A673 (cell line): ENCODE results near the gene INSR. TPM values are rescaled to one million over a fixed set of nuclear protein-coding genes. Genes with fewer than 3 reads are reported as not detected.

Source experiments
- BruUV-seq: library from RNA; stranded (reverse); fragments of 400-500 nt; replicated peaks from 2 replicates; lab custom pipeline; 2021; lab: Mats Ljungman, UMichigan
- CTCF ChIA-PET: fragments of 300-600 bp; sonication (Branson Sonifier 250); formaldehyde crosslinking; loops from one replicate; lab custom pipeline; 2022; ENCODE audit warnings: antibody characterized with exemption; lab: Charles Lee
- POLR2A ChIA-PET: fragments of 300-600 bp; sonication (Branson Sonifier 250); formaldehyde crosslinking; loops from one replicate; lab custom pipeline; 2022; ENCODE audit warnings: antibody characterized with exemption; ENCODE audit not compliant: low non-redundant PET; lab: Charles Lee
- DNase-seq: peaks from one replicate; pipeline ENCODE4 v3.0.0-alpha.2; 2015; ENCODE audit warnings: low spot score
- H3K27ac ChIP-seq: fragments of 200-600 bp; sonication (generic); 2 replicates; pipeline ENCODE4 v1.5.1; 2016; ENCODE audit warnings: mixed run types, low read depth, mild to moderate bottlenecking, mixed read lengths, antibody characterized with exemption, low read length; ENCODE audit not compliant: poor library complexity, severe bottlenecking
- H3K27me3 ChIP-seq: fragments of 200-600 bp; sonication (generic); replicated peaks from 2 replicates; pipeline ENCODE4 v1.6.1; 2017; ENCODE audit warnings: mixed run types, low read depth, mild to moderate bottlenecking, mixed read lengths, antibody characterized with exemption, low read length; ENCODE audit not compliant: insufficient read depth, poor library complexity
- H3K36me3 ChIP-seq: fragments of 200-600 bp; sonication (generic); 2 replicates; pipeline ENCODE4 v1.6.1; 2016; ENCODE audit warnings: mixed run types, mild to moderate bottlenecking, mixed read lengths, antibody characterized with exemption, low read length; ENCODE audit not compliant: insufficient read depth, poor library complexity, severe bottlenecking
- H3K4me1 ChIP-seq: fragments of 200-600 bp; sonication (generic); 2 replicates; pipeline ENCODE4 v1.6.1; 2017; ENCODE audit warnings: mixed run types, mild to moderate bottlenecking, mixed read lengths, antibody characterized with exemption, low read length; ENCODE audit not compliant: insufficient read depth, poor library complexity, severe bottlenecking
- H3K4me3 ChIP-seq: fragments of 200-600 bp; sonication (generic); 2 replicates; pipeline ENCODE4 v1.5.1; 2016; ENCODE audit warnings: low read depth, mixed run types, mild to moderate bottlenecking, mixed read lengths, low read length; ENCODE audit not compliant: poor library complexity, severe bottlenecking
- H3K9me3 ChIP-seq: fragments of 200-600 bp; sonication (generic); 2 replicates; pipeline ENCODE4 v1.6.1; 2016; ENCODE audit warnings: mixed run types, low read depth, mild to moderate bottlenecking, mixed read lengths, antibody characterized with exemption, low read length; ENCODE audit not compliant: poor library complexity, severe bottlenecking
- EZH2 ChIP-seq: fragments of 200-600 bp; sonication (generic); IDR thresholded peaks from 2 replicates; pipeline ENCODE4 v1.6.1; 2017; ENCODE audit warnings: borderline replicate concordance, low read depth, mild to moderate bottlenecking, mixed read lengths, antibody characterized with exemption, low read length; ENCODE audit not compliant: poor library complexity, severe bottlenecking
- intact Hi-C: fragments of 100-400 bp; cut with micrococcal nuclease; formaldehyde crosslinking; loops from one replicate; pipeline ENCODE4 v1.10.0; 2022; ENCODE audit not compliant: unreplicated experiment
- total RNA-seq: library from RNA; stranded (reverse); gene quantifications from 2 replicates; pipeline ENCODE4 v1.2.3, GENCODE V29; 2021
- TF ChIP-seq, protein P1 (sequence below): fragments of 300-800, 200-600 bp; sonication (generic); conservative IDR thresholded peaks from 2 replicates; pipeline ENCODE4 v1.5.1; 2017; ENCODE audit warnings: low read depth, mild to moderate bottlenecking, antibody characterized with exemption, low read length, moderate library complexity, mixed read lengths

INSR gene
- total RNA-seq, 1 experiment from 2014 or later = 12.9 TPM

GRCh38 chr19:7340959-7341837, 47.0 kb upstream of the INSR start:
- Histone ChIP-seq H3K4me1 (no peaks in the 10 kb centered on the region), H3K27ac (no peak overlapping the region), H3K4me3 (no peak overlapping the region), H3K27me3 (peaks cover 7% of the 10 kb centered on the region), H3K36me3 (no peaks in the 10 kb centered on the region), H3K9me3 (no peaks in the 10 kb centered on the region)
- ChIA-PET POLR2A (interaction anchor here (0.7 kb wide), 1 partner anchor 394 kb away, joined by 3 read pairs; no protein-coding TSS in a partner anchor), CTCF (interaction anchor here (0.6 to 1.0 kb wide), 9 partner anchors 18 to 458 kb away, joined by 3 to 12 read pairs (median 5); no protein-coding TSS in a partner anchor)
- BruUV-seq = no TSS peak
- TF ChIP-seq, protein P1, sequence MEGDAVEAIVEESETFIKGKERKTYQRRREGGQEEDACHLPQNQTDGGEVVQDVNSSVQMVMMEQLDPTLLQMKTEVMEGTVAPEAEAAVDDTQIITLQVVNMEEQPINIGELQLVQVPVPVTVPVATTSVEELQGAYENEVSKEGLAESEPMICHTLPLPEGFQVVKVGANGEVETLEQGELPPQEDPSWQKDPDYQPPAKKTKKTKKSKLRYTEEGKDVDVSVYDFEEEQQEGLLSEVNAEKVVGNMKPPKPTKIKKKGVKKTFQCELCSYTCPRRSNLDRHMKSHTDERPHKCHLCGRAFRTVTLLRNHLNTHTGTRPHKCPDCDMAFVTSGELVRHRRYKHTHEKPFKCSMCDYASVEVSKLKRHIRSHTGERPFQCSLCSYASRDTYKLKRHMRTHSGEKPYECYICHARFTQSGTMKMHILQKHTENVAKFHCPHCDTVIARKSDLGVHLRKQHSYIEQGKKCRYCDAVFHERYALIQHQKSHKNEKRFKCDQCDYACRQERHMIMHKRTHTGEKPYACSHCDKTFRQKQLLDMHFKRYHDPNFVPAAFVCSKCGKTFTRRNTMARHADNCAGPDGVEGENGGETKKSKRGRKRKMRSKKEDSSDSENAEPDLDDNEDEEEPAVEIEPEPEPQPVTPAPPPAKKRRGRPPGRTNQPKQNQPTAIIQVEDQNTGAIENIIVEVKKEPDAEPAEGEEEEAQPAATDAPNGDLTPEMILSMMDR = peak; percentile 92
- TF ChIP-seq EZH2 = no peak
- intact Hi-C loops = loop anchor here (1.0 to 2.0 kb wide), 2 partner anchors 192 to 239 kb away; no protein-coding TSS in a partner anchor
- peak; percentile 89 for DNase-seq

DNA sequence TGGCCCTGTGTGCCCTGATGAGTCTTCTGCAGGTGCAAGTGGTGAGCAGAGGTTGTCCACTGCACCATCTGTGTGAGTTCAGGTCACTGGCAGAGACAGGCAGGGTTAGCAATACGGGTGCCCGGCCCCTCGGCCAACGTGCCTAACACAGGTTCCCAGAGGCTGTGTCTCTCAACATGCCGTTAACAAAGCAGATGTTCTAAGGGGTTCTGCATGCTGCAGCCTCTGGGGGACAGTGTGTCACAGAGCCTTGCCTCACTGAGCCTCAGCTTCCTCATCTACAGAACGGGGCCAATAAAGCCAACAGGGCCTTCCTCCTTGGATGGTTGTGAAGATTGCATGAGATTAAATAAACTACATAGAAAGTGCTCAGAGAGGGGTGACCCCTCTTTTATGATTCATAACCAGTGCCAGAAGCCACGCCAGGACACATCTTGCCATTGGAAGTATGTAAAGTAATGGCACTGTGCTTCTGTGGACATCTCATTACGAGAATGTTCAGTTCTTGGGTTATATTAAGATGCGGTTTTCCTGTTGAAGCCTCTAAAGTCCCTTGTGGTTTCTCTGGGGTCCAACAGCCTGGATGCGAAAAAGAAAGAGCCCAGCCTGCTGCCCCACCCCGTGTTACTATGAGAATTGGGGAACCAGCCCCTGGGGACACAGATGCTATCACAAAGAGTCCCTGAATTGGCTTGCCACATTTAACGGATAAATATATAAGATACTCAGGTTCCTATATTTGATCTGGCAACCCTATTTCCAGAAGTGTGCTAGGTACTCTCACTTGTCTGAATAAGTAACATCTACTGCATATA, 43.4 kb upstream of the INSR start:
- POLR2A ChIA-PET = no interaction called here
- Histone ChIP-seq H3K27ac (no peak overlapping the region), H3K9me3 (no peaks in the 10 kb centered on the region), H3K27me3 (no peaks in the 10 kb centered on the region), H3K4me3 (no peak overlapping the region), H3K4me1 (no peaks in the 10 kb centered on the region), H3K36me3 (no peaks in the 10 kb centered on the region)
- intact Hi-C loops = no loop called here
- no TSS peak for BruUV-seq
- TF ChIP-seq, protein P1 = no peak
- TF ChIP-seq EZH2 = no peak
- DNase-seq = no peak
- CTCF ChIA-PET = no interaction called here

DNA sequence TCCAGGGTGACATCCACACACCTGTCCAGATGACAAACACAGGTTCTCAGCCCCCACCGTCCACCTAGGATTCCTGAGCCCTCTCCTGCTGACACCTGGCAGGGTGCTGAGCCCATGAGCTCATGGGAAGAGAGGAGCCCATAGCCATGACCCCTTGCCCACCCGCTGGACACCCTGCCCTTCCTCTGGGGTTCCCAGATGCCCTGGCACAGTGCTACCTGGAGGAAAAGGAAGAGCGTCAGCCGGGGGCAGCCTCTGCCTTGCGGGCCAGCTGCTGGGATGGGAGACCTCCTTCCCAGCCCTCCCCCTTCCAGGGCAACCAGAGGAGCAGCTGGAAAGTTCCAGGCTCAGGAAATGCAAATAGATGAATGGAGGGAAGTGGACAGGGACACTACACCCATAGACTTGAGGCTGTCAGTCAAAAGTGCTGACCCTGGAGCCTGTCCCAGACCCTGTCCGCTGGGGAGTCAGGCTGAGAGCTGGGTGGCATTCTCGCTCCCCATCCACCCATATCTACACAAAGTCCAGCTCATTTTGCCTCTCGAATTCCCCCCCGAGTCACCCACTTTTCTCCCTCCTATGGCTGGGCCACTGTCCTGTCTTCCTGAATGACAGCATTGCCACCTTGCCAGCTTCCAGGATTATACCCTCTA, 42.2 kb upstream of the INSR start:
- CTCF ChIA-PET = interaction anchor here (0.6 kb wide), 2 partner anchors 18 to 1219 kb away, joined by 3 read pairs; no protein-coding TSS in a partner anchor
- intact Hi-C loops = no loop called here
- BruUV-seq = no TSS peak
- TF ChIP-seq EZH2 = no peak
- TF ChIP-seq, protein P1 = no peak
- Histone ChIP-seq H3K27ac (no peak overlapping the region), H3K9me3 (no peaks in the 10 kb centered on the region), H3K4me1 (no peaks in the 10 kb centered on the region), H3K36me3 (no peaks in the 10 kb centered on the region), H3K4me3 (no peak overlapping the region), H3K27me3 (no peaks in the 10 kb centered on the region)
- DNase-seq = no peak
- POLR2A ChIA-PET = no interaction called here
